ENCODE data around the gene RNASEL. TPM values are rescaled to one million over a fixed set of nuclear protein-coding genes. Genes with fewer than 3 reads are reported as not detected.
A peak's percentile ranks its signal among the peaks of the same experiment; 100 is the strongest.

Gene RNASEL
- total and polyA plus RNA-seq, 9 of the 15 experiments (the other 6 are each of a cell fraction or from before 2014, with no cell fraction given) = 4.3 to 11.1 (median 7.2) TPM

DNA sequence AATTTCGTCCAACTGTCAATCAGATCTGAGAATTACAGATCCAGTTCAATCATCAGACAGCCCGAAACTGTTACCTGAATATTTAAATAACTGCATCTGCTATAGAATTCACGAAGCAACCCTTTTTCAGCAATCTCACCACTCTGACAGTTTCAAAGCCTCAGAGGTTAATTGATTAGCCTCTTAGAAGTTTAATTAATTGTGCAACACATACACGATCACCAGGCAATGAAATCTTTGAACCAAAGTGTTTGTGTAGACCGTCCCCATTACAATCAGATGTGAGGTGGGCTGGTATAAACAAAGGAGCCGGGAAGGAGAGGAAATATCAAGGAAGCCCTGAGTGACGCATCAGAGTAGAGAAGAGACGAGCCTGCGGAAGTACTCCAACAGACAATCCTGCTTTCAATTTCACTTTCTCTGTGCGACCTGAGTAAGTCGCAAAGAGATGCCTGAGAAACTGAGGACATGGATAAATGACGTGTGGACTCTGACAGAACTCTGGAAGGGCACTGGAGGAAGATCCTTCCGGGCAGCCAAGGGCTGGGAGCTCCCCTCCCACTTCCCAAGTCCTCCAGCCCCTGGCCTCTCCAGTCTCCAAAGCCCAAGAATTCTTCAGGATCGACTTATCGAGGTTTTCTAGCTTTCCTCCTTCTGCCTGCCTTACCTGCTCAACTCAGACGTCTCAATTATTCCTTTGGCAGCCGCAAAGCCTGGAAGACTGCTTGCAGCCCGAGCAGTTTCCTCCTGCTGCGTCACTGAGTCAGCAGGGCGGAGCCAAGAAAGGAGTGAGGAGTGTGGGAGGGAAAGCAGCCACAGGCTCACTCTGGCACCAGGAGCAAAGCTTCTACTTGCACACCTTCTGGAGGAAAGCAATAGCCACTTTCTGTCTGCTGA lies at the start of gene RNASEL (continued):
- TF ChIP-seq, protein P1, sequence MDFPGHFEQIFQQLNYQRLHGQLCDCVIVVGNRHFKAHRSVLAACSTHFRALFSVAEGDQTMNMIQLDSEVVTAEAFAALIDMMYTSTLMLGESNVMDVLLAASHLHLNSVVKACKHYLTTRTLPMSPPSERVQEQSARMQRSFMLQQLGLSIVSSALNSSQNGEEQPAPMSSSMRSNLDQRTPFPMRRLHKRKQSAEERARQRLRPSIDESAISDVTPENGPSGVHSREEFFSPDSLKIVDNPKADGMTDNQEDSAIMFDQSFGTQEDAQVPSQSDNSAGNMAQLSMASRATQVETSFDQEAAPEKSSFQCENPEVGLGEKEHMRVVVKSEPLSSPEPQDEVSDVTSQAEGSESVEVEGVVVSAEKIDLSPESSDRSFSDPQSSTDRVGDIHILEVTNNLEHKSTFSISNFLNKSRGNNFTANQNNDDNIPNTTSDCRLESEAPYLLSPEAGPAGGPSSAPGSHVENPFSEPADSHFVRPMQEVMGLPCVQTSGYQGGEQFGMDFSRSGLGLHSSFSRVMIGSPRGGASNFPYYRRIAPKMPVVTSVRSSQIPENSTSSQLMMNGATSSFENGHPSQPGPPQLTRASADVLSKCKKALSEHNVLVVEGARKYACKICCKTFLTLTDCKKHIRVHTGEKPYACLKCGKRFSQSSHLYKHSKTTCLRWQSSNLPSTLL (IDR thresholded peaks at IDR 0.05) = no peak
- peak; percentile 34 for TF ChIP-seq MEIS2 (IDR thresholded peaks at IDR 0.05; ENCODE audit: partially characterized antibody)
- TF ChIP-seq MXD1 (CRISPR knock-in tag; IDR thresholded peaks at IDR 0.05; ENCODE audit: borderline replicate concordance, poor library complexity, severe bottlenecking) = no peak
- no peak for TF ChIP-seq YBX1 (IDR thresholded peaks at IDR 0.05)
- TF ChIP-seq GATAD2B (IDR thresholded peaks at IDR 0.05; ENCODE audit: borderline replicate concordance) = no peak
- TF ChIP-seq, protein P2, sequence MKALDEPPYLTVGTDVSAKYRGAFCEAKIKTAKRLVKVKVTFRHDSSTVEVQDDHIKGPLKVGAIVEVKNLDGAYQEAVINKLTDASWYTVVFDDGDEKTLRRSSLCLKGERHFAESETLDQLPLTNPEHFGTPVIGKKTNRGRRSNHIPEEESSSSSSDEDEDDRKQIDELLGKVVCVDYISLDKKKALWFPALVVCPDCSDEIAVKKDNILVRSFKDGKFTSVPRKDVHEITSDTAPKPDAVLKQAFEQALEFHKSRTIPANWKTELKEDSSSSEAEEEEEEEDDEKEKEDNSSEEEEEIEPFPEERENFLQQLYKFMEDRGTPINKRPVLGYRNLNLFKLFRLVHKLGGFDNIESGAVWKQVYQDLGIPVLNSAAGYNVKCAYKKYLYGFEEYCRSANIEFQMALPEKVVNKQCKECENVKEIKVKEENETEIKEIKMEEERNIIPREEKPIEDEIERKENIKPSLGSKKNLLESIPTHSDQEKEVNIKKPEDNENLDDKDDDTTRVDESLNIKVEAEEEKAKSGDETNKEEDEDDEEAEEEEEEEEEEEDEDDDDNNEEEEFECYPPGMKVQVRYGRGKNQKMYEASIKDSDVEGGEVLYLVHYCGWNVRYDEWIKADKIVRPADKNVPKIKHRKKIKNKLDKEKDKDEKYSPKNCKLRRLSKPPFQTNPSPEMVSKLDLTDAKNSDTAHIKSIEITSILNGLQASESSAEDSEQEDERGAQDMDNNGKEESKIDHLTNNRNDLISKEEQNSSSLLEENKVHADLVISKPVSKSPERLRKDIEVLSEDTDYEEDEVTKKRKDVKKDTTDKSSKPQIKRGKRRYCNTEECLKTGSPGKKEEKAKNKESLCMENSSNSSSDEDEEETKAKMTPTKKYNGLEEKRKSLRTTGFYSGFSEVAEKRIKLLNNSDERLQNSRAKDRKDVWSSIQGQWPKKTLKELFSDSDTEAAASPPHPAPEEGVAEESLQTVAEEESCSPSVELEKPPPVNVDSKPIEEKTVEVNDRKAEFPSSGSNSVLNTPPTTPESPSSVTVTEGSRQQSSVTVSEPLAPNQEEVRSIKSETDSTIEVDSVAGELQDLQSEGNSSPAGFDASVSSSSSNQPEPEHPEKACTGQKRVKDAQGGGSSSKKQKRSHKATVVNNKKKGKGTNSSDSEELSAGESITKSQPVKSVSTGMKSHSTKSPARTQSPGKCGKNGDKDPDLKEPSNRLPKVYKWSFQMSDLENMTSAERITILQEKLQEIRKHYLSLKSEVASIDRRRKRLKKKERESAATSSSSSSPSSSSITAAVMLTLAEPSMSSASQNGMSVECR (CRISPR knock-in tag; IDR thresholded peaks at IDR 0.05) = 0 out of 2 replicates have a peak, but pooled peaks have one; percentile 63
- TF ChIP-seq NFE2 (IDR thresholded peaks at IDR 0.05; ENCODE audit: low read depth) = peak; percentile 87
- TF ChIP-seq RBFOX2 (IDR thresholded peaks at IDR 0.05; ENCODE audit: low read depth, low read length) = peak; percentile 70
- no peak for TF ChIP-seq ZNF277 (CRISPR knock-in tag; IDR thresholded peaks at IDR 0.05; ENCODE audit: borderline replicate concordance)
- TF ChIP-seq, protein P3, sequence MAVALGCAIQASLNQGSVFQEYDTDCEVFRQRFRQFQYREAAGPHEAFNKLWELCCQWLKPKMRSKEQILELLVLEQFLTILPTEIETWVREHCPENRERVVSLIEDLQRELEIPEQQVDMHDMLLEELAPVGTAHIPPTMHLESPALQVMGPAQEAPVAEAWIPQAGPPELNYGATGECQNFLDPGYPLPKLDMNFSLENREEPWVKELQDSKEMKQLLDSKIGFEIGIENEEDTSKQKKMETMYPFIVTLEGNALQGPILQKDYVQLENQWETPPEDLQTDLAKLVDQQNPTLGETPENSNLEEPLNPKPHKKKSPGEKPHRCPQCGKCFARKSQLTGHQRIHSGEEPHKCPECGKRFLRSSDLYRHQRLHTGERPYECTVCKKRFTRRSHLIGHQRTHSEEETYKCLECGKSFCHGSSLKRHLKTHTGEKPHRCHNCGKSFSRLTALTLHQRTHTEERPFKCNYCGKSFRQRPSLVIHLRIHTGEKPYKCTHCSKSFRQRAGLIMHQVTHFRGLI (CRISPR knock-in tag; IDR thresholded peaks at IDR 0.05) = no peak

All from K562 (cell line).